HepG2 (cell line): Measurements from ENCODE around the gene CA14. TPM values are rescaled to one million over a fixed set of nuclear protein-coding genes. Genes with fewer than 3 reads are reported as not detected.

Experiments
- ATF4 ChIP-seq, 2 experiments: fragments of 450-650 bp in 1 of 2; sonication (generic) in 1 of 2; formaldehyde crosslinking; IDR thresholded peaks; 2 replicates each; pipeline versions ENCODE4 v1.5.0 to v1.8.0; 2020 to 2022; ENCODE audit warnings: mild to moderate bottlenecking in 1 of 2, missing genetic modification reagents in 1 of 2
- DR1 ChIP-seq: sonication (generic); formaldehyde crosslinking; IDR thresholded peaks from 2 replicates; pipeline ENCODE4 v1.8.0; 2021; ENCODE audit warnings: mild to moderate bottlenecking, missing genetic modification reagents, inconsistent platforms
- ERF ChIP-seq: IDR thresholded peaks from 2 replicates; pipeline ENCODE4 v1.6.1; 2018; ENCODE audit warnings: missing biosample characterization, missing genetic modification reagents
- GATAD1 ChIP-seq: IDR thresholded peaks from 2 replicates; pipeline ENCODE4 v1.6.1; 2016; ENCODE audit warnings: missing genetic modification reagents, missing compliant biosample characterization
- TBL1XR1 ChIP-seq: fragments of 150-350 bp; IDR thresholded peaks from 2 replicates; pipeline ENCODE4 v1.6.1; 2014; ENCODE audit warnings: borderline replicate concordance, low read length; ENCODE audit not compliant: partially characterized antibody
- TBX2 ChIP-seq: sonication (generic); formaldehyde crosslinking; IDR thresholded peaks from 2 replicates; pipeline ENCODE4 v1.5.0; 2020; ENCODE audit warnings: missing genetic modification reagents, mild to moderate bottlenecking, borderline replicate concordance
- THAP7 ChIP-seq: sonication (generic); formaldehyde crosslinking; IDR thresholded peaks from 2 replicates; pipeline ENCODE4 v1.8.1; 2023; ENCODE audit warnings: mild to moderate bottlenecking, missing genetic modification reagents
- ZBTB40 ChIP-seq, 2 experiments: fragments of 450-650 bp in 1 of 2; sonication (generic) in 1 of 2; formaldehyde crosslinking in 1 of 2; IDR thresholded peaks; 2 replicates each; pipeline versions ENCODE4 v1.6.1 to v1.8.0; 2016 to 2022; ENCODE audit warnings: antibody characterized with exemption in 1 of 2, mild to moderate bottlenecking in 1 of 2, missing genetic modification reagents in 1 of 2
- ZFAT ChIP-seq: sonication (generic); formaldehyde crosslinking; conservative IDR thresholded peaks from 2 replicates; pipeline ENCODE4 v1.8.1; 2023; ENCODE audit warnings: missing genetic modification reagents, inconsistent platforms
- ZMYM3 ChIP-seq: sonication (generic); formaldehyde crosslinking; IDR thresholded peaks from 2 replicates; pipeline ENCODE4 v1.5.1; 2020; ENCODE audit warnings: mild to moderate bottlenecking, missing genetic modification reagents
- ZNF670 ChIP-seq: sonication (generic); formaldehyde crosslinking; IDR thresholded peaks from 2 replicates; pipeline ENCODE4 v1.8.0; 2022; ENCODE audit warnings: mild to moderate bottlenecking, missing genetic modification reagents, borderline replicate concordance
- ZNF790 ChIP-seq: sonication (generic); formaldehyde crosslinking; IDR thresholded peaks from 2 replicates; pipeline ENCODE4 v1.8.0; 2022; ENCODE audit warnings: missing genetic modification reagents, mild to moderate bottlenecking, borderline replicate concordance
- ZNF800 ChIP-seq: sonication (generic); formaldehyde crosslinking; IDR thresholded peaks from 2 replicates; pipeline ENCODE4 v1.4.0; 2020; ENCODE audit warnings: missing genetic modification reagents
- polyA plus RNA-seq, 8 experiments: library from polyadenylated mRNA; depleted of rRNA in 3 of 8; stranded (reverse) in 7 of 8; unstranded in 1 of 8; fragments of >200 nt; fragmentation: Illumina TruSeq in 4 of 8; extraction: Trizol in 4 of 8; gene quantifications; 2 replicates each; pipeline versions ENCODE4 v1.2.1 to v1.2.3, GENCODE V29; 2011 to 2016; ENCODE audit warnings: low read depth in 4 of 8, missing spikeins in 1 of 8, mixed read lengths in 1 of 8; ENCODE audit not compliant: insufficient read depth in 1 of 8
- total RNA-seq, 5 experiments: library from RNA; depleted of rRNA; stranded (reverse); fragments of >200 nt; fragmentation: Illumina TruSeq; extraction: Trizol; gene quantifications; 2 replicates each; pipeline ENCODE4 v1.2.3, GENCODE V29; 2016; ENCODE audit warnings: low read depth in 1 of 5

CA14 gene
- total and polyA plus RNA-seq, 2 of the 13 experiments (the other 11 are each of a cell fraction or from before 2014, with no cell fraction given): 2.4 to 8.5 TPM

GRCh38 chr1:150293433-150294253 lies 36.1 kb downstream of the CA14 start, which contains the start of gene MRPS21 (continued):
- TF ChIP-seq ZNF670 (CRISPR knock-in tag): peak; percentile 81; the same call in 1 of the 2 replicates
- 0 out of 2 replicates have a peak, but pooled peaks have one; percentile 14 for TF ChIP-seq ZNF790 (CRISPR knock-in tag)
- no peak for TF ChIP-seq TBL1XR1
- no peak for TF ChIP-seq DR1 (CRISPR knock-in tag)
- TF ChIP-seq TBX2: peak; percentile 35; the same call in 1 of the 2 replicates
- TF ChIP-seq ZMYM3 (CRISPR knock-in tag): 0 out of 2 replicates have a peak, but pooled peaks have one; percentile 20
- peak; percentile 85 for TF ChIP-seq ZBTB40 (IDR thresholded peaks at IDR 0.05)
- peak; percentile 40; the same call in 1 of the 2 replicates for TF ChIP-seq ZBTB40 (CRISPR knock-in tag; IDR thresholded peaks at IDR 0.05)
- TF ChIP-seq ERF (CRISPR knock-in tag): peak; percentile 85
- 0 out of 2 replicates have a peak, but pooled peaks have one; percentile 31 for TF ChIP-seq THAP7 (CRISPR knock-in tag)
- no peak for TF ChIP-seq ZFAT (CRISPR knock-in tag)
- 0 out of 2 replicates have a peak, but pooled peaks have one; percentile 71 for TF ChIP-seq ZNF800 (CRISPR knock-in tag)
- peak; percentile 97 for TF ChIP-seq GATAD1
- TF ChIP-seq ATF4 (CRISPR knock-in tag; IDR thresholded peaks at IDR 0.05): no peak
